GM19023 (cell line): ENCODE results near the gene NHP2.
"Not testable (repeated sequence)": the region's sequence is repeated elsewhere in the genome, so short reads cannot be mapped to it uniquely, and the experiment has no call there.

ENCODE experiments used
- ATAC-seq: cut with Tn5 transposase; IDR thresholded peaks from one replicate; pipeline ENCODE4 v1.9.1; 2021; ENCODE audit warnings: mild to moderate bottlenecking, moderate library complexity; ENCODE audit not compliant: unreplicated experiment

The NHP2 gene

GRCh38 chr5:178153530-178154340, at the start of gene NHP2:
Gene NHP2 (minus strand): TSS chr5:178153885. CDS start chr5:178153817, 68 bp downstream.
- ATAC-seq = peak; percentile 97

- ATAC-seq = no peak
Observed at GRCh38 chr5:178202541-178202940, 48.9 kb upstream of the NHP2 start.

- no peak for ATAC-seq
Observed at GRCh38 chr5:178201927-178202235, 48.2 kb upstream of the NHP2 start.

- ATAC-seq = no peak
Observed at GRCh38 chr5:178201221-178201926, 47.7 kb upstream of the NHP2 start.

GRCh38 chr5:178199581-178200434, 46.1 kb upstream of the NHP2 start:
- no peak for ATAC-seq

GRCh38 chr5:178198706-178199105, 45.0 kb upstream of the NHP2 start:
- ATAC-seq = no peak

- not testable (repeated sequence) for ATAC-seq
Observed at GRCh38 chr5:178198151-178198550, 44.5 kb upstream of the NHP2 start.

GRCh38 chr5:178196986-178197385, 43.3 kb upstream of the NHP2 start:
- no peak for ATAC-seq

- ATAC-seq = no peak
Observed at GRCh38 chr5:178196281-178196812, 42.7 kb upstream of the NHP2 start.

GRCh38 chr5:178194026-178194425, 40.3 kb upstream of the NHP2 start:
- no peak for ATAC-seq

GRCh38 chr5:178193251-178193809, 39.6 kb upstream of the NHP2 start:
- no peak for ATAC-seq

- no peak for ATAC-seq
Observed at GRCh38 chr5:178192787-178193186, 39.1 kb upstream of the NHP2 start.

- no peak for ATAC-seq
Observed at GRCh38 chr5:178192244-178192643, 38.6 kb upstream of the NHP2 start.

GRCh38 chr5:178191661-178192060, 38.0 kb upstream of the NHP2 start:
- no peak for ATAC-seq

- no peak for ATAC-seq
Observed at GRCh38 chr5:178189433-178189832, 35.7 kb upstream of the NHP2 start.

GRCh38 chr5:178187014-178187413, 33.3 kb upstream of the NHP2 start, which contains the start of gene GMCL2:
Gene GMCL2 (minus strand): TSS chr5:178187371. CDS start chr5:178187299, 72 bp downstream.
- no peak for ATAC-seq

GRCh38 chr5:178186427-178186826, 32.7 kb upstream of the NHP2 start:
- no peak for ATAC-seq

GRCh38 chr5:178182158-178182876, 28.6 kb upstream of the NHP2 start:
- no peak for ATAC-seq

- ATAC-seq = no peak
Observed at GRCh38 chr5:178180141-178180863, 26.6 kb upstream of the NHP2 start.
